Stimulated activated CD8-positive, alpha-beta memory T cell treated with anti-CD3 and anti-CD28 coated beads, Interleukin-7, amount 100 ng/mL, for 4 hours (primary cell): ENCODE measurements around the gene GLDN.

Source experiments
- DNase-seq, 2 donors: peaks; one replicate each; pipeline ENCODE4 v3.0.0-alpha.2; 2020; ENCODE audit warnings: low read depth in 2 of 2

The GLDN gene

DNA sequence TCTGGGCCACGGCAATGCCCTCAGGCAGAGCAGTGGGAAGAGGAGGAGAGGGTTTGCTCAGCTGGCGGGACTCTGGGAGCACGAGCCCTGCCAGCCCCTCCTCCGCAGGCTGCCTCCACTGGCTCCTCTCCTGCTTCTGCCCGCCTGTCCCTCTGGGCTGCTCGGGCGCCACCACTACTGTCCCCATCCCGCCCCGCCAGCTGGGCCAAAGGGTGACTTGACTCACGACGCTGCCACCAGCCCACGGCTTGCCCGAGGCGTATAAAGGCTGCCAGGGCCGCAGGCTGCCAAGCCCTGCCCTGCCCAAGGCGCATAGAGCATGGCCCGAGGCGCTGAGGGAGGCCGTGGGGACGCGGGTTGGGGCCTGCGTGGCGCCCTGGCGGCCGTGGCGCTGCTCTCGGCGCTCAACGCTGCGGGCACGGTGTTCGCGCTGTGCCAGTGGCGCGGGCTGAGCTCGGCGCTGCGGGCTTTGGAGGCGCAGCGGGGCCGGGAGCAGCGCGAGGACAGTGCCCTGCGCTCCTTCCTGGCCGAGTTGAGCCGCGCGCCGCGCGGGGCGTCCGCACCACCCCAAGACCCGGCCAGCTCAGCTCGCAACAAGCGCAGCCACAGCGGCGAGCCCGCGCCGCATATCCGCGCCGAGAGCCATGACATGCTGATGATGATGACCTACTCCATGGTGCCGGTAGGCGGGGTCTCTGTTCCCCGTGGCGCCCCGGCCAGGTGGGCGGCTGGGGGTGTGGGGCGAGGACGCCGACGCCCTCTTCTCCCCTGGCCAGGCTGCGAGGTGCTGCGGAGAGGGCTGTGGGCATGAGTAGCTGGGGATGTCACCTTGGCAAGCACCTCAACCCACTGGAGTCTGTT is at the start of gene GLDN:
Gene GLDN, plus strand, starts transcription at position 290 of the 861 bp plus-strand sequence. Its CDS starts 30 bp downstream, at position 320.
- DNase-seq = no peak

DNA sequence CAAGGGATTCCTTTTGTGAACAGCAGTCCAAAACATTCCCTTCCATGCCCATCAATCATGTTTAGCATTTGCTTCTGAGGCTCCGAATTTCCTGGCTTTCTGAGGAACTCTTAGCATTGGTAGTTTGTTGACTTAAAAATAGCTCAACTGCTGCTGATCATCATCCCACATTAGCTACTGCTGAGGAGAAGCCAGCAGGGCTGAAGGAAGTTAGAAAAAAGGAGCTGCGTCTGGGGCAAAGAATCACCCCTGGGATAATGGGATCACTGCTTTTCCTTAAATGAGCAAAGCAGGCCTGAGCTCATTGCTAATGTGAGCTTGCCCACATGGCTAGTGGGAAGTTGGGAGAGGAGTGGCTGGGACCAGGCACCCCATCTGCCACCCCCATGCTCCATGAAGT is 42.8 kb upstream of the GLDN start:
- DNase-seq = no peak

- DNase-seq = no peak
These were observed 42.1 kb upstream of the GLDN start for GRCh38 chr15:51299187-51300015.

DNA sequence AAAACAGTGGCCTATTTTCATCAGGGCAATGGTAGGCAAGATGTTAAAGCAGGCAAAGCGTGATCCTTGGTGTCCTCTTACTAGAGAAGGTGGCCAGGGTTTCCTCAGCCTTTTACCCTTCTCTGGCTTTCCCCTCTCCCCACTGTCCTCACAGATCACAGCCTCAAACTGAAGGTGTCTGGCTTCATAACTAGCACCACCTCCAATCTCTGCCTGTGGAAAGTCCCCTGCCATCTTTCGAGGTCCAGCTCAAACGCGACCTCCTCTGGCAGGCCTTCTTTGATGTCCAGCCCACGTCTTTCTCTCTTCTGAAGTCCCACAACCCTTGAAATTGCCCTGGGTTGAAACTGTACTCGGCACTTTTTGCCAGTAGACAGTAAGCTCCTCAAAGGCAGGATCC is 39.0 kb upstream of the GLDN start:
- no peak for DNase-seq

DNA sequence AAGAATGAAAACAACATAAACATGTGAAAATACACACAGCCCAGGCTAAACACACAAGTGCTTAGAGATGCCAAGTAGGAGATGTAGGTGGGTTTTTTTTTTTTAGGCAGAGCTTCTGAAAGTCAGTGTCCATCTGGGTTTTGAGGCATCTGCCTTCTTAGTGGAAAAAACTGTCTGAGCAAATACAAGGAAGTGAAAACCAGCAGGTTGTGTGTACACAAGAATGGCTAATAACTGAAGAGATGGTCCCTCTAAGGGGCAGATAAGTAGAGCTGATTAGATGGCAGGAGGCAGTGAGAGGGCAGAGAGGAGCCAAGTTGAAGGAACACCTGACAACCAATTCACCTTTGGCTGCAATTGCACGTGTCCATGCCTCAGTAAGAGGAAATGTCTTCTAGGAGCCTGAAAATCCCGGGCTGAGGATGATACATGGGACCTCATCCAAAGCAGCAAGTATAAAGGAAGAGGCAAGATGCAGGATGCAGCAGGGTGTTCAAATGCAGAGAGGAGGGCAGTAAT is 37.9 kb upstream of the GLDN start:
- no peak for DNase-seq

GRCh38 chr15:51307325-51307724 is 34.1 kb upstream of the GLDN start:
- DNase-seq = no peak

DNA sequence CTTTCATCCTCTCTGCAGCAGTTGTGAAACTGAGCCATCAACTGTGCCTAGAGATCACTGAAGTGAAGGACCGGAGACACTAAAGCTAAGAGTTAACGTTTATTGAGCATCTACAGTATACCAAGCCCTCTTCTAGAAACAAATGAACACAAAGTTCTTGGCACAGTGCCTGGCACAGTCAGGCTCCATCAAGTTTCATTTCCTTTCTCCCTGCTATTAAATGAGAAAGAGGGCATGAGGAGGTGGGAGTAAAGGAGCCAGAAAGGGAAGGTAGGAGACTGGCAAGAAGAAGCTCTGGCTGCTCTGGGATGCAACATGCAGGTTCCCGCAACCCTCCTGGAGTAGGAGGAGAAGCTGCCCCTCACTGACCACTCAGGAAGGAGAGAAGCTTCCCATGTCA is 33.6 kb upstream of the GLDN start:
- no peak for DNase-seq

DNA sequence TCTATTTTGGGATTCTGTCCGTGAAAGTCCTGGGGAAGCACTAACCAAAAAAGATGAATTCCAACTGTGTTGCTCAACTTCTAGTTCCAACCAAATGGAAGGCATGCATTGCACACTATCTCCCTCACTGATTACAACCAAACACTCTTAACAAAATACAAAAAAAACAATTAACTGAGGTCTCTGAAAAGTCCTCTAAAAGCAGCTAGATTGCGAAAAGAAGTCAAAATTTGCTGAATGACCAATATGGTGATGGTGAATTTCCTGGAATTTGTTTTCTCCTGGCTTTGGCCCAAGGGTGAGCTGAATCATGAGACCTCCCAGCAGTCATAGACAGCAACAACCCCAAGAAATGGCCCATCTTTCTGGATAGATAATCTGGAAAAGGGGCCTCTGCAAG is 31.4 kb upstream of the GLDN start:
- DNase-seq = no peak

- no peak for DNase-seq
These were observed 29.9 kb upstream of the GLDN start for GRCh38 chr15:51311510-51311909.

GRCh38 chr15:51312166-51313073 is 29.0 kb upstream of the GLDN start:
- DNase-seq = no peak

GRCh38 chr15:51313074-51313393 is 28.4 kb upstream of the GLDN start:
- no peak for DNase-seq

- no peak for DNase-seq
These were observed 27.7 kb upstream of the GLDN start for GRCh38 chr15:51313644-51314280.

DNA sequence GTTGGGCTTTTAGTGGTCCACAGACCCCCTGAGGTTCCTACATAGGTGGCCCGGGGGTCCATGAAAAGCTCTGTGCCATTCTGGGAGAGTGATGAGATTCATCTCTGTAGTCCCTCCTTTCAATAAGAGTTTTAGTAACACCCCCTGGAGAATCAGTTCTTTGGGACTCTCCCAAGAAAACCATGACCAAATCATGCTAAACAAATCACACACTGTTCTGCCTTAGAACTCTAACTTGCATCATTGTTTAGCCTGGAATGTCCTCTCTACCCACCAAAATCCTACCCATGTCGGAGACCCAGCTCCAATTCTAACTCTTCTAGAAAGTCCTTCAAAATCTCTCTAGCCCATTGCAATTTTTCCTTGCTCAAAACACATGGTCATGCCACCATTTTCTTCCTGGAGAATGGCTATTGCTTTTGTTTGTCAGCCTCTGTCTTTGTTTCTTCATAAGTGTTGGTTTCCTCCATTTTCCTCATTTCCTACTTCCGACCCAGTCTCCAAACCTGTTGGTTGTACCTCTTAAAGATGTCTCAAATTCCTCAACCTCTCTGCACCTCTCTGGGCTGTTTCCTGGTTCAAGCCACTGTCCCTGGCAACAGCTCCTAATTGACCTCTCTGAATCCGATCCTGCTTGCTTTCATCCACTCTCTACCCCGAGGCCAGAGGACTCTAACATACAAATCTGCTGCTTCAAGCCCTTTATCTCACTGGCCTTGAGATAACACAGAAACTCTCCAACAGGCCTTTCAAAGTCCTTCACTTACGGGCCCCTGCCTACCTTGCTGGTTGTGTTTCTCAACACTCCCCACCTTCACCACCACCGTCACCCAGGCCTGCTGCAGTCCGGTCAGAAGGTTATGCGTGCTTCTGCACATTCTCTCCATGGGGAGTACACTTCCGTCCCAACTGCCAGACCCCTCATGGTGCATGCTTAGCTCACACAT is 26.8 kb upstream of the GLDN start:
- DNase-seq = no peak

GRCh38 chr15:51315726-51316125 is 25.7 kb upstream of the GLDN start:
- DNase-seq = no peak

- no peak for DNase-seq
These were observed 24.8 kb upstream of the GLDN start for GRCh38 chr15:51316636-51317035.

DNA sequence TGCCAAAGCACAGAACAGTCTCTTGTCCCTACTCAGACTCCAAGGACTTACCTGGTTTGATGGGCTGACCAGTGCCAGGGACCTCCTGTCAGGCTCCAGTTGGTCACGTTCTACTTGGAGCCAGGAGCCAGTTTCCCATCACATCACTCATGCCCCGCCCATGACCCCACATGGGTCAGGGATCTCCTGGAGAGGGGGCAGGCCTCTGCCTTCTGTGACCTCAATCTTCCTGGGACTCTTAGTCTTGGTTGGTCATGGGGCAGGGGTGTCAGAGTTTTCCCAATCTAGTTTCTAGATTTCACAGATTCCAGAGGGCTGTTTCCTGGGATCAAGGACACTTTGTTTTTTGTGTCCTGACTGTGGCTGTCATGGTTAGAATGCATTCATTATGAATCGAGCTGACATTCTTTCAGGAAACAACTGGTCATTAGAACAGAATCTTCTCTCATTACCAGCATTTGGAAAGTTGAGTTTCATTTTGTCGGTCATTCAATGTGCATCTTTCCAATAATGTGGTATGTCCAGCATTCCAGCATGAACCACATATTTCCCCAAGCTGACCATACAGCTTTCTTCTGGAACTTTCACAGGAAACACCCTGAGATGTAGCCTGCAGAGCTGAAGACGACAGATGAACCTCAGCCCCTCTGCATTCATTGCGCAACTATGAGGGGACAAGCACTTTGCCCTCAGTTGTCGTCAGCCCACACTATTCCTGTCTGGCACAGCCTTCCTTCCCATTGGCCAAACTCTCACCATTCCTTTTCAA is 22.9 kb upstream of the GLDN start:
- no peak for DNase-seq

DNA sequence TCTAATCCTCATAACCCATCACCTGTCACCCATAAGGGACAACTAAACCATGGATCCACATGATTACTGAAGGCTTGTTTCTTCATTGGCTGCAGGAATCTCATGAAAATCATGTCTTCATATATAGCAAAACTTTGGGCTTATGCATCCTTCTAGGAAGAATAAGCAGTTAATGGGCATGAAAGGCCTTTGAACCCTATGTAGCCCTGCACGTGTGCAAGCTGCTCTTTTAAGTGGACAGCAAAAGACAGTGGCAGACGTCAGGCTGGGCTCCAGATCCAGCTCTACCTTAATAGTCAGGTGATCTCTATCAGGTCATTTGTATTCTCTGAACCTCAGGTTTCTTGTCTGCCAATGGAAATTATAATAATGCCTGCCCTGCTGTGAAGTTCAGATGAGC is 21.9 kb upstream of the GLDN start:
- DNase-seq = no peak

GRCh38 chr15:51320843-51321242 is 20.6 kb upstream of the GLDN start:
- DNase-seq = no peak

GRCh38 chr15:51321316-51321715 is 20.1 kb upstream of the GLDN start:
- no peak for DNase-seq
